HG03025 (cell line): ENCODE results near the gene FAM222A.

Experiments
- ATAC-seq: cut with Tn5 transposase; IDR thresholded peaks from one replicate; pipeline ENCODE4 v1.9.1; 2021; ENCODE audit warnings: mild to moderate bottlenecking, moderate library complexity; ENCODE audit not compliant: unreplicated experiment, low FRiP score

The FAM222A gene

GRCh38 chr12:109815757-109816617 is 102.4 kb downstream of the FAM222A start:
- ATAC-seq, result no peak

GRCh38 chr12:109816870-109817269 is 103.2 kb downstream of the FAM222A start:
- ATAC-seq, result no peak

DNA sequence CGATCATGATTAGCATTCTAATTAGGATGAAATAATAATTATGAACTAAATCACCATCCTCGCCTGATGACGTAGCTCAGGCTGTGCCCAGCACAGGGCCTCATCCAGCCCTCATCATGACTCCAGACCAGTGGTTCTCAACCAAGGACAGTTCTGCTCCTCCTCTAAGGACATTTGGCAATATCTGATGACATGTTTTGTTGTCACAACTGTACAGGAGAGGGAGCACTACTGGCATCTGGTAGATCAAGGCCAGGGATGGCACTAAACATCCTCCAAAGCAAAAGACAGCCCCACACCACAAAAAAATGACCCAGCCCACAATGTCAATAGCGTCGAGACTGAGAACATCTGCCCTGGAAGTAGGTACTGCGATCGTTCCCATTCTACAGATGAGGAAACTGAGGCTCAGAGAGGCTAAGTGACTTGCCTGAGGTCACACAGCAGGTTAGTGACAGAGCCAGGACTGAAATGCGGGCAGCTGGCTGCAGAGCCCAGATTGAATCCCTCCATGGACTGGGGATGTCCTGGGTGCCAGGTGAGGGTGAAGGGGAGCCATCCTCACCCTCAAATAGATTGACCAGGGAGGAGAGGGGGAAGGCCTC is 104.1 kb downstream of the FAM222A start:
- ATAC-seq, result no peak

- no peak for ATAC-seq
Observed at GRCh38 chr12:109818253-109818652, 104.6 kb downstream of the FAM222A start.

DNA sequence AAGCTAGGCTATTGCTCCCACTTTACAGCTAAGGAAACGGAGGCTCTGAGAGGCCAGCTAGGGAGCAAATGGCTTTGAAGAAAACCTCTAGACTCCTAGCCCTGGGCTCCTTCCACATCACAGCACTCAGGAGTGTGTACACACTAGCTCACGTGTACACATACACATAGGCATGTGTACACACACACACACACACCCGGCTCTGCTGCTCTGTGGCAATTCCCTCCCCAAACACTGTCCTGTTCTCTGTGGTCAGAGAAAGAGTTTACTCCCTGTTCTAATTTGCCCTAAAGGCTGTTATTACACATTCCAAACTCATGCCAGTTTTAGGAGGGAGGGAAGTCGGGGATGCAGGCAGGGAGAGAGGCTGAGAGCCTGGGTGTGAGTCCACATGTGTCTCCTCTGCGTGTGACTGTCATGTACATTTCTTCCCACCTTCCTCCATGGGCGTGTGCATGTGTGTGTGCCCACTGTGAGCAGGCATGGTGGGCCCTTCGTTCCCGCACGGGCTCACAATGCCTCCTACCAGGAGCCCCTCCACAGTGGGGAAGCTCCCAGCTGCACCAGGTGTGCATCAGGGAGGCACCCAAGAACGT is 105.4 kb downstream of the FAM222A start:
- ATAC-seq, result no peak
